ENCODE measurements around the gene DNASE1L2.
"Not testable (repeated sequence)": the region's sequence is repeated elsewhere in the genome, so short reads cannot be mapped to it uniquely, and the experiment has no call there.

Gene DNASE1L2

GRCh38 chr16:2226245-2226793, 9.9 kb upstream of the DNASE1L2 start:
- no peak for DNase-seq

GRCh38 chr16:2226918-2227317, 9.3 kb upstream of the DNASE1L2 start:
- DNase-seq = no peak

- no peak for DNase-seq
These were observed 8.0 kb upstream of the DNASE1L2 start for GRCh38 chr16:2228161-2228824.

- DNase-seq = no peak
These were observed 7.2 kb upstream of the DNASE1L2 start for GRCh38 chr16:2229091-2229490.

- DNase-seq = no peak
These were observed 6.5 kb upstream of the DNASE1L2 start for GRCh38 chr16:2229632-2230250.

- no peak for DNase-seq
These were observed 5.9 kb upstream of the DNASE1L2 start for GRCh38 chr16:2230376-2230775.

- no peak for DNase-seq
These were observed 5.0 kb upstream of the DNASE1L2 start for GRCh38 chr16:2231016-2231931.

GRCh38 chr16:2232094-2232990, 3.9 kb upstream of the DNASE1L2 start:
- DNase-seq = no peak

GRCh38 chr16:2233046-2233775, 3.0 kb upstream of the DNASE1L2 start:
- no peak for DNase-seq

GRCh38 chr16:2233872-2234812, 2.1 kb upstream of the DNASE1L2 start:
- DNase-seq = no peak

GRCh38 chr16:2234813-2235170, 1.5 kb upstream of the DNASE1L2 start:
- DNase-seq = no peak

- DNase-seq = no peak
These were observed 1.0 kb upstream of the DNASE1L2 start for GRCh38 chr16:2235234-2235651.

- no peak for DNase-seq
These were observed 428 bp upstream of the DNASE1L2 start for GRCh38 chr16:2235695-2236336.

GRCh38 chr16:2237102-2237482, 848 bp downstream of the DNASE1L2 start:
- no peak for DNase-seq

- DNase-seq = no peak
These were observed 1.4 kb downstream of the DNASE1L2 start for GRCh38 chr16:2237493-2238149.

- DNase-seq = no peak
These were observed 2.0 kb downstream of the DNASE1L2 start for GRCh38 chr16:2238150-2238837.

- no peak for DNase-seq
These were observed 2.8 kb downstream of the DNASE1L2 start for GRCh38 chr16:2238838-2239675.

GRCh38 chr16:2240331-2240730, 4.1 kb downstream of the DNASE1L2 start:
- not testable (repeated sequence) for DNase-seq
